Measurements from ENCODE around the gene TLL1.

- TF ChIP-seq CTCF (IDR thresholded peaks at IDR 0.05; ENCODE audit: borderline replicate concordance, extremely low read depth, low read length, poor library complexity, severe bottlenecking) (no peak), EZH2 (IDR thresholded peaks at IDR 0.05; ENCODE audit: borderline replicate concordance, low read depth, low read length, severe bottlenecking) (no peak)
Measured at GRCh38 chr4:165874072-165874790, 1.2 kb downstream of the TLL1 start.
